A673 (cell line): ENCODE data around the gene USP48.
"Not testable (repeated sequence)": the region's sequence is repeated elsewhere in the genome, so short reads cannot be mapped to it uniquely, and the experiment has no call there.

Experiments used
- CTCF ChIP-seq: fragments of 300-800, 200-600 bp; sonication (generic); conservative IDR thresholded peaks from 2 replicates; pipeline ENCODE4 v1.5.1; 2017; ENCODE audit warnings: low read depth, mild to moderate bottlenecking, antibody characterized with exemption, low read length, moderate library complexity, mixed read lengths
- EZH2 ChIP-seq: fragments of 200-600 bp; sonication (generic); IDR thresholded peaks from 2 replicates; pipeline ENCODE4 v1.6.1; 2017; ENCODE audit warnings: borderline replicate concordance, low read depth, mild to moderate bottlenecking, mixed read lengths, antibody characterized with exemption, low read length; ENCODE audit not compliant: poor library complexity, severe bottlenecking

DNA sequence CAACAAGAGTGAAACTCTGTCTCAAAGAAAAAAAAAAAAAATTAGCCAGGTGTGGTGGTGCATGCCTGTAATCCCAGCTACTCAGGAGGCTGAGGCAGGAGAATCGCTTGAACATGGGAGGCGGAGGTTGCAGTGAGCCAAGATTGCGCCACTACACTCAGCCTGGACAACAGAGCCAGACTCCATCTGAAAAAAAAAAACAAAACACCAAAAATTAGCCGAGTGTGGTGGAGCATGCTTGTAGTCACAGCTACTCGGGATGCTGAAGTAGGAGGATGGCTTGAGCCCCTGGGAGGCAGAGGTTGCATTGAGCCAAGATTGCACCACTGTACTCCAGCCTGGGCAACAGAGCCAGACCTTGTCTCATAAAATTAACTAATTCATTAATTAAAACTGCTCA is 6.0 kb downstream of the USP48 start:
- TF ChIP-seq CTCF, EZH2: not testable (repeated sequence)
